GM23248 (cell line): ENCODE results near the gene TMEM37. TPM values are rescaled to one million over a fixed set of nuclear protein-coding genes. Genes with fewer than 3 reads are reported as not detected.

ENCODE experiments used
- DNase-seq: peaks from one replicate; pipeline ENCODE4 v3.0.0-alpha.2; 2015
- H2AFZ ChIP-seq: fragments of 200-600 bp; sonication (generic); 2 replicates; pipeline ENCODE4 v1.6.1; 2016; ENCODE audit warnings: antibody characterized with exemption
- H3F3A ChIP-seq: fragments of 200-600 bp; sonication (generic); 2 replicates; pipeline ENCODE4 v1.6.1; 2016; ENCODE audit warnings: mild to moderate bottlenecking, antibody characterized with exemption, mixed run types; ENCODE audit not compliant: insufficient read depth
- H3K27ac ChIP-seq: fragments of 200-600 bp; sonication (generic); 2 replicates; pipeline ENCODE4 v1.5.1; 2016; ENCODE audit warnings: mild to moderate bottlenecking
- H3K27me3 ChIP-seq: fragments of 200-600 bp; sonication (generic); replicated peaks from 2 replicates; pipeline ENCODE4 v1.6.1; 2016; ENCODE audit warnings: mild to moderate bottlenecking; ENCODE audit not compliant: insufficient read depth
- H3K36me3 ChIP-seq: fragments of 200-600 bp; sonication (generic); 2 replicates; pipeline ENCODE4 v1.6.1; 2016; ENCODE audit warnings: low read depth, mild to moderate bottlenecking
- H3K4me1 ChIP-seq: fragments of 200-600 bp; sonication (generic); 2 replicates; pipeline ENCODE4 v1.6.1; 2016; ENCODE audit warnings: mild to moderate bottlenecking; ENCODE audit not compliant: insufficient read depth
- H3K4me2 ChIP-seq: fragments of 200-600 bp; sonication (generic); one replicate; pipeline ENCODE4 v1.6.1; 2016; ENCODE audit warnings: mild to moderate bottlenecking; ENCODE audit not compliant: unreplicated experiment
- H3K4me3 ChIP-seq: fragments of 200-600 bp; sonication (generic); 2 replicates; pipeline ENCODE4 v1.5.1; 2016; ENCODE audit warnings: mild to moderate bottlenecking
- H3K79me2 ChIP-seq: fragments of 200-600 bp; sonication (generic); 2 replicates; pipeline ENCODE4 v1.6.1; 2016; ENCODE audit warnings: mild to moderate bottlenecking; ENCODE audit not compliant: insufficient read depth
- H3K9ac ChIP-seq: fragments of 200-600 bp; sonication (generic); 2 replicates; pipeline ENCODE4 v1.6.1; 2016; ENCODE audit warnings: mild to moderate bottlenecking
- H3K9me2 ChIP-seq: fragments of 200-600 bp; sonication (generic); 2 replicates; pipeline ENCODE4 v1.6.1; 2016; ENCODE audit warnings: mixed run types, mild to moderate bottlenecking, moderate library complexity; ENCODE audit not compliant: insufficient read depth
- H3K9me3 ChIP-seq: fragments of 200-600 bp; sonication (generic); one replicate; pipeline ENCODE4 v1.6.1; 2017; ENCODE audit warnings: low read depth
- H4K20me1 ChIP-seq: fragments of 200-600 bp; sonication (generic); 2 replicates; pipeline ENCODE4 v1.6.0; 2016; ENCODE audit not compliant: insufficient read depth
- EZH2 ChIP-seq: fragments of 200-600 bp; sonication (generic); IDR thresholded peaks from 2 replicates; pipeline ENCODE4 v1.6.1; 2018; ENCODE audit warnings: antibody characterized with exemption, mild to moderate bottlenecking; ENCODE audit not compliant: insufficient read depth, poor library complexity, severe bottlenecking
- EZH2phosphoT487 ChIP-seq: fragments of 200-600 bp; sonication (generic); IDR thresholded peaks from 2 replicates; pipeline ENCODE4 v1.6.1; 2018; ENCODE audit warnings: antibody characterized with exemption, moderate library complexity, mild to moderate bottlenecking, low read depth; ENCODE audit not compliant: insufficient read depth
- WGBS, 2 experiments: methylation state at CpG; one replicate each; pipeline ENCODE4 v1.1.6; 2015 to 2017; ENCODE audit warnings: low lambda C conversion rate in 2 of 2, low coverage in 1 of 2; ENCODE audit errors: missing lambda C conversion rate in 2 of 2; 5-methylcytosine and 5-hydroxymethylcytosine counted together
- in situ Hi-C: fragments of 300-500 bp; cut with MboI; formaldehyde crosslinking; loops from 2 replicates; pipeline ENCODE4 v1.15.0; 2020
- polyA plus RNA-seq: library from polyadenylated mRNA; unstranded; fragments of >200 nt; fragmentation: Nextera tagmentation; extraction: Ambion mirVana; gene quantifications from 2 replicates; pipeline ENCODE4 v1.2.1, GENCODE V29; 2016
- total RNA-seq: library from RNA; depleted of rRNA; stranded (reverse); fragments of >200 nt; shearing (Covaris generic); gene quantifications from 2 replicates; pipeline ENCODE4 v1.2.3, GENCODE V29; 2014

TMEM37 gene
- total and polyA plus RNA-seq, 2 experiments from 2014 or later = 0.53 TPM; not detected in 1

DNA sequence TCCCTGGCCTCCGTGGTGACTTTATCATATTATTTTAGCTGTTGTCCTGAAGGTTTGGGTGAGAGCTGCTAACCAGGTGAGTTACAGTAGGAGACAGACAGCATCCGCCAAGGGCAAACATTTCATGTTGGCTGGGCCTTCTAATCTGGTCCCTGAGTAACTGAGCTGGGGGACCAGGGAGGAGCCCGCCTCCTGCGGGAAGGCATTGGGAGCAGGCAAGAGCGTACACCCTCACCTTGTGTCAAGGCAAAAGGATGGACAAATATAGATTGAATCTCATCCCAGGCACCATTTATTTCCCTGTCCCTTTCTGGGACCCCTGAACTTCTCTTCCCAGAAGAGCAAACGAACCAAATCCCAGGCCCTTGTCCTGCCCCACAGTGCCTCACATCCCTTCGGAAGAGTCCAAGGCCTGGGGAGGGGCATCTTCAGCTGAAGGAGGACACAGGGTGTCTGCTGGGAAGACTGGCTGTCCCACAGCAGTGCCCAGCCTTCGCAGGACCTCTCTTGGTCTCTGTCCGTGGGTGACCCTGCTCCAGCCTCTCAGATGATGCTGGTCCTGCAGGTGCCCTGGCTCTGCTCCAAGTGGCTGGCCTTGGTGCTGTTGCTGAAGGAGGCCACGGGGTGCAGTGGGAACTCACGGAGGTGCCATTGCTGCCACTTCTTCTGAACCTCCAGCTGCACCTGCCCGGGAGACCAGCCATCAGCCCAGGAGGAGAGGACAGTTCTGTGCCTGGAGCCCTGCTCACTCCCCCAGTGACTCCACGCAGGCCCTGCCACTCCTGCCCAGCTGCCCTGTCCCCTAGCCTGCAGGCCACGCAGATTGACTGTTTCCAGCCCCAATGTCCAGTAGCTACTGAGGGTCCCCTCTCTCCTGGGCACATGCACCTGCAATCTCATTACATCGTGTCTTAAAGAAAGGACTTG is 8.2 kb downstream of the TMEM37 start:
- no peaks in the 10 kb centered on the region for H3K4me1 ChIP-seq
- H3K4me2 ChIP-seq = no peak overlapping the region
- H3F3A ChIP-seq = no peaks in the 10 kb centered on the region
- H3K9ac ChIP-seq = no peak overlapping the region
- H3K9me3 ChIP-seq = no peaks in the 10 kb centered on the region
- 63 to 65% methylated on average over 15 of the region's 15 CpGs for WGBS, 2 experiments
- in situ Hi-C loops = no loop called here
- no peak for DNase-seq
- no peak overlapping the region for H3K27ac ChIP-seq
- no peaks in the 10 kb centered on the region for H3K27me3 ChIP-seq
- H3K79me2 ChIP-seq = no peaks in the 10 kb centered on the region
- no peaks in the 10 kb centered on the region for H3K36me3 ChIP-seq
- TF ChIP-seq EZH2phosphoT487 = no peak
- TF ChIP-seq EZH2 = no peak
- no peaks in the 10 kb centered on the region for H3K9me2 ChIP-seq
- no peak overlapping the region for H3K4me3 ChIP-seq
- no peaks in the 10 kb centered on the region for H4K20me1 ChIP-seq
- no peak overlapping the region for H2AFZ ChIP-seq

- Histone ChIP-seq H3K9me2 (no peaks in the 10 kb centered on the region), H3K36me3 (no peaks in the 10 kb centered on the region), H3K4me3 (no peak overlapping the region), H3K79me2 (no peaks in the 10 kb centered on the region), H2AFZ (no peak overlapping the region), H3K27ac (no peak overlapping the region), H3F3A (no peaks in the 10 kb centered on the region), H3K4me1 (no peaks in the 10 kb centered on the region), H3K9me3 (no peaks in the 10 kb centered on the region), H3K27me3 (no peaks in the 10 kb centered on the region), H3K9ac (no peak overlapping the region), H4K20me1 (no peaks in the 10 kb centered on the region), H3K4me2 (no peak overlapping the region)
- DNase-seq = no peak
- TF ChIP-seq EZH2phosphoT487 (no peak), EZH2 (no peak)
- in situ Hi-C loops = no loop called here
- WGBS, 2 experiments = 42 to 46% methylated on average over 1 of the region's 1 CpG
These were observed 8.8 kb downstream of the TMEM37 start for GRCh38 chr2:119440501-119440870.

DNA sequence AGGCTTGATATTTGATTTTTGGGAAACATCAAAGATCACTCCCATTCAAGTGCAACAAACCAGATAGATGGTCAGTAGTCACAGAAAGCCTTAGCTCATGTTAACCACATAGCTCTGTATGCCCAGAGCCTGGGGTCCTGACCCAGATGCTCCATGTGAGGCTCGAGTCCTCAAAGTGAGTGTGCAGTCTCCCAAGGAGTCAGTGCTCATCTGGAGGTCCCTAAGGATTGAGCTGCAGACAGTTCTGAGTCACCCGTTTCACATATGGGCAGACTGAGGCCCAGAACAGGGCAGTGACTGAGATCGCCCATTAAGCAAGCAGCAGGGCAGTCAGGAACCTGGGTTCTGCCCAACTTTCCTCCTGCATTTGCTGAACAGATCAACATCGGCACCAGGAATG is 9.2 kb downstream of the TMEM37 start:
- Histone ChIP-seq H3K36me3 (no peaks in the 10 kb centered on the region), H3K27ac (no peak overlapping the region), H3K4me3 (no peak overlapping the region), H3F3A (no peaks in the 10 kb centered on the region), H3K9me2 (no peaks in the 10 kb centered on the region), H4K20me1 (no peaks in the 10 kb centered on the region), H3K27me3 (no peaks in the 10 kb centered on the region; the same call in 1 of the 2 replicates), H2AFZ (no peak overlapping the region), H3K4me1 (no peaks in the 10 kb centered on the region), H3K79me2 (no peaks in the 10 kb centered on the region), H3K4me2 (no peak overlapping the region), H3K9me3 (no peaks in the 10 kb centered on the region), H3K9ac (no peak overlapping the region)
- in situ Hi-C loops = no loop called here
- no peak for DNase-seq
- WGBS, 2 experiments = 55 to 56% methylated on average over 4 of the region's 4 CpGs
- TF ChIP-seq EZH2 (no peak), EZH2phosphoT487 (no peak)

- H3K27me3 ChIP-seq = peaks cover 7% of the 10 kb centered on the region; the same call in 1 of the 2 replicates
- no peak for DNase-seq
- no peaks in the 10 kb centered on the region for H3K9me3 ChIP-seq
- in situ Hi-C loops = no loop called here
- WGBS, 2 experiments = 57 to 59% methylated on average over 8 of the region's 8 CpGs
- H3K9ac ChIP-seq = no peak overlapping the region
- H3K27ac ChIP-seq = no peak overlapping the region
- no peak overlapping the region for H3K4me3 ChIP-seq
- H3F3A ChIP-seq = no peaks in the 10 kb centered on the region
- no peak overlapping the region for H2AFZ ChIP-seq
- no peaks in the 10 kb centered on the region for H4K20me1 ChIP-seq
- no peaks in the 10 kb centered on the region for H3K9me2 ChIP-seq
- H3K4me2 ChIP-seq = no peak overlapping the region
- no peaks in the 10 kb centered on the region for H3K79me2 ChIP-seq
- no peaks in the 10 kb centered on the region for H3K36me3 ChIP-seq
- H3K4me1 ChIP-seq = no peaks in the 10 kb centered on the region
- TF ChIP-seq EZH2 (no peak), EZH2phosphoT487 (no peak)
These were observed 9.9 kb downstream of the TMEM37 start for GRCh38 chr2:119441376-119442225.
